ENCODE measurements around the gene ST3GAL5. TPM values are rescaled to one million over a fixed set of nuclear protein-coding genes. Genes with fewer than 3 reads are reported as not detected.
A peak's percentile ranks its signal among the peaks of the same experiment; 100 is the strongest.

ST3GAL5 gene
- polyA plus RNA-seq, 1 of the 3 experiments (the other 2 are of a cell fraction), result 37.6 TPM

GRCh38 chr2:85921659-85922058 lies 32.9 kb upstream of the ST3GAL5 start:
- no peaks in the 10 kb centered on the region for H4K20me1 ChIP-seq (ENCODE audit: insufficient read depth)
- ChIA-PET CTCF (no interaction called here), POLR2A (no interaction called here)
- no peak overlapping the region for H3K27ac ChIP-seq (ENCODE audit: low read depth in 2 of 2, low read length in 1 of 2)
- no peaks in the 10 kb centered on the region for H3K36me3 ChIP-seq (replicated peaks in 1 of 2; ENCODE audit: control insufficient read depth in 1 of 2, insufficient read depth in 2 of 2, low read length in 1 of 2)
- H3F3A ChIP-seq (replicated peaks; ENCODE audit: insufficient read depth), result peaks cover 3% of the 10 kb centered on the region
- H3K79me2 ChIP-seq (ENCODE audit: insufficient read depth), result no peaks in the 10 kb centered on the region
- no peak overlapping the region for H3K4me3 ChIP-seq (ENCODE audit: low read depth in 2 of 2, low read length in 1 of 2)
- no peak overlapping the region for H3K9ac ChIP-seq
- no peak overlapping the region for H2AFZ ChIP-seq (ENCODE audit: low read depth)
- TF ChIP-seq NFIC (IDR thresholded peaks at IDR 0.05; ENCODE audit: borderline replicate concordance), result no peak
- no peak for TF ChIP-seq GATA2 (CRISPR knock-in tag; IDR thresholded peaks at IDR 0.05)
- H3K4me1 ChIP-seq (ENCODE audit: control insufficient read depth in 1 of 2, insufficient read depth in 2 of 2, low read depth in 1 of 2, low read length in 1 of 2), result no peaks in the 10 kb centered on the region
- H3K27me3 ChIP-seq (ENCODE audit: insufficient read depth), result no peaks in the 10 kb centered on the region
- 77% methylated on average over 5 of the region's 5 CpGs for WGBS (ENCODE audit: low lambda C conversion rate)
- no peaks in the 10 kb centered on the region for H3K9me3 ChIP-seq
- H3K9me2 ChIP-seq, result no peaks in the 10 kb centered on the region
- DNase-seq, result no peak
- H3K4me2 ChIP-seq, result no peak overlapping the region

GRCh38 chr2:85920810-85921545 lies 32.2 kb upstream of the ST3GAL5 start:
- WGBS (ENCODE audit: low lambda C conversion rate), result 51% methylated on average over 5 of the region's 5 CpGs
- CTCF ChIA-PET, result interaction anchor here (2.3 kb wide), 1 partner anchor 32 kb away, joined by 16 read pairs; the partner anchor contains the start of gene ST3GAL5
- no peaks in the 10 kb centered on the region for H3K9me3 ChIP-seq
- H3F3A ChIP-seq (replicated peaks; ENCODE audit: insufficient read depth), result peaks cover 3% of the 10 kb centered on the region
- no peaks in the 10 kb centered on the region for H4K20me1 ChIP-seq (ENCODE audit: insufficient read depth)
- no peaks in the 10 kb centered on the region for H3K36me3 ChIP-seq (replicated peaks in 1 of 2; ENCODE audit: control insufficient read depth in 1 of 2, insufficient read depth in 2 of 2, low read length in 1 of 2)
- H3K4me2 ChIP-seq, result no peak overlapping the region
- TF ChIP-seq RAD21 (IDR thresholded peaks at IDR 0.05; ENCODE audit: low read length), result no peak
- no peak for TF ChIP-seq TCF12 (IDR thresholded peaks at IDR 0.05)
- TF ChIP-seq NFIC (IDR thresholded peaks at IDR 0.05; ENCODE audit: borderline replicate concordance), result no peak
- TF ChIP-seq, protein P1, sequence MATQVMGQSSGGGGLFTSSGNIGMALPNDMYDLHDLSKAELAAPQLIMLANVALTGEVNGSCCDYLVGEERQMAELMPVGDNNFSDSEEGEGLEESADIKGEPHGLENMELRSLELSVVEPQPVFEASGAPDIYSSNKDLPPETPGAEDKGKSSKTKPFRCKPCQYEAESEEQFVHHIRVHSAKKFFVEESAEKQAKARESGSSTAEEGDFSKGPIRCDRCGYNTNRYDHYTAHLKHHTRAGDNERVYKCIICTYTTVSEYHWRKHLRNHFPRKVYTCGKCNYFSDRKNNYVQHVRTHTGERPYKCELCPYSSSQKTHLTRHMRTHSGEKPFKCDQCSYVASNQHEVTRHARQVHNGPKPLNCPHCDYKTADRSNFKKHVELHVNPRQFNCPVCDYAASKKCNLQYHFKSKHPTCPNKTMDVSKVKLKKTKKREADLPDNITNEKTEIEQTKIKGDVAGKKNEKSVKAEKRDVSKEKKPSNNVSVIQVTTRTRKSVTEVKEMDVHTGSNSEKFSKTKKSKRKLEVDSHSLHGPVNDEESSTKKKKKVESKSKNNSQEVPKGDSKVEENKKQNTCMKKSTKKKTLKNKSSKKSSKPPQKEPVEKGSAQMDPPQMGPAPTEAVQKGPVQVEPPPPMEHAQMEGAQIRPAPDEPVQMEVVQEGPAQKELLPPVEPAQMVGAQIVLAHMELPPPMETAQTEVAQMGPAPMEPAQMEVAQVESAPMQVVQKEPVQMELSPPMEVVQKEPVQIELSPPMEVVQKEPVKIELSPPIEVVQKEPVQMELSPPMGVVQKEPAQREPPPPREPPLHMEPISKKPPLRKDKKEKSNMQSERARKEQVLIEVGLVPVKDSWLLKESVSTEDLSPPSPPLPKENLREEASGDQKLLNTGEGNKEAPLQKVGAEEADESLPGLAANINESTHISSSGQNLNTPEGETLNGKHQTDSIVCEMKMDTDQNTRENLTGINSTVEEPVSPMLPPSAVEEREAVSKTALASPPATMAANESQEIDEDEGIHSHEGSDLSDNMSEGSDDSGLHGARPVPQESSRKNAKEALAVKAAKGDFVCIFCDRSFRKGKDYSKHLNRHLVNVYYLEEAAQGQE (IDR thresholded peaks at IDR 0.05; ENCODE audit: low read depth, low read length), result 0 out of 2 replicates have a peak, but pooled peaks have one; percentile 8
- no peaks in the 10 kb centered on the region for H3K79me2 ChIP-seq (ENCODE audit: insufficient read depth)
- H3K27ac ChIP-seq (ENCODE audit: low read depth in 2 of 2, low read length in 1 of 2), result no peak overlapping the region
- no peaks in the 10 kb centered on the region for H3K27me3 ChIP-seq (ENCODE audit: insufficient read depth)
- H3K4me3 ChIP-seq (ENCODE audit: low read depth in 2 of 2, low read length in 1 of 2), result no peak overlapping the region
- POLR2A ChIA-PET, result no interaction called here
- H2AFZ ChIP-seq (ENCODE audit: low read depth), result no peak overlapping the region
- no peaks in the 10 kb centered on the region for H3K9me2 ChIP-seq
- H3K9ac ChIP-seq, result no peak overlapping the region
- H3K4me1 ChIP-seq (ENCODE audit: control insufficient read depth in 1 of 2, insufficient read depth in 2 of 2, low read depth in 1 of 2, low read length in 1 of 2), result no peaks in the 10 kb centered on the region
- DNase-seq, result no peak
